Islet of Langerhans (tissue), 1 donor: ENCODE results near the gene FCGR3A.

Source experiments
- FAIRE-seq: peaks from one replicate; lab custom pipeline; 2011; peaks lifted over from hg19 to GRCh38; lab: Jason Lieb, UNC

The FCGR3A gene

GRCh38 chr1:161499099-161500039, 50.2 kb downstream of the FCGR3A start:
- no peak for FAIRE-seq

- FAIRE-seq = no peak
Measured at GRCh38 chr1:161498646-161499045, 51.0 kb downstream of the FCGR3A start.

- FAIRE-seq = no peak
Measured at GRCh38 chr1:161497961-161498360, 51.7 kb downstream of the FCGR3A start.

- FAIRE-seq = no peak
Measured at GRCh38 chr1:161495490-161495889, 54.1 kb downstream of the FCGR3A start.

GRCh38 chr1:161494091-161494735, 55.4 kb downstream of the FCGR3A start:
- no peak for FAIRE-seq

GRCh38 chr1:161492827-161493226, 56.8 kb downstream of the FCGR3A start:
- FAIRE-seq = no peak
